ENCODE measurements around the gene TBR1.

GRCh38 chr2:161430386-161430785, 14.3 kb downstream of the TBR1 start:
- TF ChIP-seq POLR2A (IDR thresholded peaks at IDR 0.05; ENCODE audit: low read length) (no peak), GATA1 (IDR thresholded peaks at IDR 0.05; ENCODE audit: low read depth, low read length) (no peak)
